Keratinocyte (primary cell): ENCODE results near the gene PPP1R14D. TPM values are rescaled to one million over a fixed set of nuclear protein-coding genes. Genes with fewer than 3 reads are reported as not detected.

Experiments used
- DNase-seq: peaks from one replicate; pipeline ENCODE4 v3.0.0-alpha.2; 2011; ENCODE audit warnings: low read depth, missing footprints, low spot score
- FAIRE-seq: peaks from 2 replicates; lab custom pipeline; 2011; peaks lifted over from hg19 to GRCh38; lab: Jason Lieb, UNC
- H2AFZ ChIP-seq: 2 replicates; pipeline ENCODE4 v1.6.0; 2012; ENCODE audit warnings: low read length, control low read depth, inconsistent platforms; ENCODE audit not compliant: control insufficient read depth
- H3K27ac ChIP-seq: 2 replicates; pipeline ENCODE4 v1.5.1; 2011; ENCODE audit warnings: low read length; ENCODE audit not compliant: control insufficient read depth, insufficient read depth
- H3K27me3 ChIP-seq: 3 replicates; pipeline ENCODE4 v1.6.0; 2011; ENCODE audit warnings: low read length; ENCODE audit not compliant: control insufficient read depth, insufficient read depth; ENCODE audit errors: extremely low read depth
- H3K36me3 ChIP-seq, 2 experiments: 2 replicates in 1 of 2; 3 replicates in 1 of 2; pipeline ENCODE4 v1.5.1; 2011; ENCODE audit warnings: low read length in 2 of 2, mild to moderate bottlenecking in 1 of 2; ENCODE audit not compliant: control insufficient read depth in 2 of 2, insufficient read depth in 2 of 2; ENCODE audit errors: extremely low read depth in 1 of 2
- H3K4me1 ChIP-seq: 3 replicates; pipeline ENCODE4 v1.5.1; 2011; ENCODE audit warnings: low read length; ENCODE audit not compliant: control insufficient read depth, insufficient read depth; ENCODE audit errors: extremely low read depth
- H3K4me2 ChIP-seq: 3 replicates; pipeline ENCODE4 v1.6.0; 2011; ENCODE audit warnings: low read depth, low read length; ENCODE audit not compliant: control insufficient read depth, insufficient read depth; ENCODE audit errors: extremely low read depth
- H3K4me3 ChIP-seq, 3 experiments: fragments of 200-600 bp in 1 of 3; sonication (generic) in 1 of 3; 2 replicates in 2 of 3; 3 replicates in 1 of 3; pipeline ENCODE4 v1.5.1; 2011 to 2016; ENCODE audit warnings: low read length in 3 of 3, mild to moderate bottlenecking in 3 of 3, control low read depth in 2 of 3, inconsistent platforms in 1 of 3, low read depth in 1 of 3, mixed read lengths in 1 of 3, mixed run types in 1 of 3, moderate library complexity in 1 of 3; ENCODE audit not compliant: control insufficient read depth in 2 of 3, insufficient read depth in 2 of 3; ENCODE audit errors: extremely low read depth in 1 of 3
- H3K79me2 ChIP-seq: 2 replicates; pipeline ENCODE4 v1.6.0; 2012; ENCODE audit warnings: low read length; ENCODE audit not compliant: control insufficient read depth, insufficient read depth
- H3K9ac ChIP-seq: 3 replicates; pipeline ENCODE4 v1.6.0; 2011; ENCODE audit warnings: low read length; ENCODE audit not compliant: control insufficient read depth, insufficient read depth; ENCODE audit errors: extremely low read depth
- H3K9me1 ChIP-seq: 3 replicates; pipeline ENCODE4 v1.6.0; 2011; ENCODE audit warnings: low read length; ENCODE audit not compliant: control insufficient read depth, insufficient read depth; ENCODE audit errors: extremely low read depth
- H3K9me3 ChIP-seq: 2 replicates; pipeline ENCODE4 v1.5.1; 2012; ENCODE audit warnings: low read depth, low read length; ENCODE audit not compliant: control insufficient read depth
- H4K20me1 ChIP-seq: 3 replicates; pipeline ENCODE4 v1.6.0; 2011; ENCODE audit warnings: low read length; ENCODE audit not compliant: control insufficient read depth, insufficient read depth; ENCODE audit errors: extremely low read depth
- EZH2 ChIP-seq: IDR thresholded peaks from one replicate; pipeline ENCODE4 v1.6.1; 2012; ENCODE audit warnings: inconsistent platforms, mild to moderate bottlenecking, low read length, moderate library complexity
- dilution Hi-C: fragments of 300-500 bp; cut with MboI; formaldehyde crosslinking; loops from one replicate; pipeline ENCODE4 v1.7.0; 2020; ENCODE audit warnings: low sequenced_read_pairs; ENCODE audit not compliant: extremely low pct_ligation_motif_present
- polyA plus RNA-seq, 5 experiments: library from polyadenylated mRNA; depleted of rRNA in 3 of 5; stranded (reverse) in 3 of 5; stranded (forward) in 1 of 5; unstranded in 1 of 5; fragments of >200 nt; gene quantifications; 1 replicate in 1 of 5; 2 replicates in 3 of 5; 3 replicates in 1 of 5; pipeline versions ENCODE4 v1.2.1 to v1.2.3, GENCODE V29; 2011 to 2012; ENCODE audit warnings: missing spikeins in 2 of 5, low read depth in 1 of 5, low replicate concordance in 1 of 5
- TF ChIP-seq, protein P1 (sequence below), 3 experiments: IDR thresholded peaks in 1 of 3; conservative IDR thresholded peaks in 1 of 3; optimal IDR thresholded peaks in 1 of 3; 2 replicates in 2 of 3; 3 replicates in 1 of 3; pipeline versions ENCODE3 to v1.5.1; 2011; ENCODE audit warnings: low read length in 3 of 3, mild to moderate bottlenecking in 3 of 3, moderate library complexity in 2 of 3, control low read depth in 1 of 3, inconsistent platforms in 1 of 3; ENCODE audit not compliant: insufficient read depth in 2 of 3; ENCODE audit errors: extremely low read depth in 1 of 3

PPP1R14D gene
- polyA plus RNA-seq, 1 donor (not counting 4 experiments of a cell fraction or from before 2014, with no cell fraction given): not detected

DNA sequence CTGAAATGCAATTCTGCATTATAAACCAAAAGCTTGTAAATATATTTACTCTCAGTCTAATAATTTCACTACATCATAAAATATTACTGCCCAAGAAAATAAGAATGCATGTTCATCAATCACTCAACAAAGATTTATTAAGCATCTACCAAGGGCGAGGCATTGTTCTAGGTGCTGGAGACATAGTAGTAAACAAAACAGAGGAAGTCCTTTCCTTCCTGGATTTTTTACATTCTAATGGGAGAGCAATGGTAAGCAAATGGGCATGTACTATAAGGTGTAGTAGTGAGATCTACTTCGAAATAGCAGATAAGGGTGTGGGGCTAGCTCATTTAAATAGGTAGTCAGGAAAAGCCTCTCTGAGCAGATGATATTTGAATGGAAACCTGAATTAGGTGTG lies 32.5 kb downstream of the PPP1R14D start:
- H3K4me3 ChIP-seq: no peak overlapping the region
- no peaks in the 10 kb centered on the region for H3K9me1 ChIP-seq
- no peaks in the 10 kb centered on the region for H3K27me3 ChIP-seq
- no peak overlapping the region for H3K27ac ChIP-seq
- FAIRE-seq (no peak), DNase-seq (no peak)
- no peak overlapping the region for H3K4me2 ChIP-seq
- no peaks in the 10 kb centered on the region for H3K9me3 ChIP-seq
- peaks cover 0 to 2% of the 10 kb centered on the region in 2 experiments for H3K36me3 ChIP-seq
- dilution Hi-C loops: no loop called here
- H2AFZ ChIP-seq: no peak overlapping the region
- peaks cover 30% of the 10 kb centered on the region for H3K4me1 ChIP-seq
- H3K9ac ChIP-seq: no peak overlapping the region
- peaks cover 39% of the 10 kb centered on the region for H3K79me2 ChIP-seq
- H4K20me1 ChIP-seq: no peaks in the 10 kb centered on the region
- TF ChIP-seq EZH2: no peak

DNA sequence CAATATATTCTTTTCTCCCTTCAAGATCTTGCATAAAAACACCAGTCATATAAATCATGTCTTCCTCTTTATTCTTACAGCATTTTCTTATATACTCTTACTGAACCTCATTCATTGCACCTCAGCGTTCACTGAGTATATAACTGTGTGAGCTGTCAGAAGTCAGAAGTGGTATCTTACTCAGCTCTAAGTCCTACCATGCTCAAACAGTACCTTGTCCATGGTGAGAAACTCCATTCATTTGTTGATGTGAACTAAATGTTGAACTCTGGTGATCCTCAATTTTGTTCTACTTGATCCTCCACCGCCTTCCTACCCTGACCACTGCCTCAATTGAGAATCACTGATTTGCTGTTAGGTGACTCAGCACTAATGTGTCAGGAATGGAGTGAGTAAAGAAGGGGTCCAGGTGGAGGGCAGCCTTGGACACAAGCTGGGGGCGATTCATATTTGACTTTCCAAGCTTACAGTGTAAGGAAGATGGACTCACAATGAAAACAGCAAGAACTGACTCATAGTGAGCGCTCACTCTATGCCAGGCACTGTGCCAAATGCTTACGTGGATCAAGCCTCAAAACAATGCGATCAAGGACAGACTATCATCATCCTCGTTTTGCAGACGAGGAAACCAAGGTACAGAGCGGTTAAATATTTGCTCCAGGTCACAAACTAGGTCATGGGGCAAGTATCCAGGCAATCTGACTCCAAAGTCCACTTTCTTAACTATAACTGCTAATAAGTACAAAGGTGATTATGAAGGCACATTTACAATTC lies 35.1 kb downstream of the PPP1R14D start:
- Histone ChIP-seq H2AFZ (no peak overlapping the region), H3K9ac (peak overlapping the region; percentile 32), H3K4me2 (peak overlapping the region; percentile 57), H3K27ac (peak overlapping the region; percentile 78), H3K27me3 (no peaks in the 10 kb centered on the region), H3K9me3 (no peaks in the 10 kb centered on the region), H3K4me3 (no peak overlapping the region), H3K9me1 (no peaks in the 10 kb centered on the region), H3K79me2 (peaks cover 40% of the 10 kb centered on the region), H3K4me1 (peaks cover 41% of the 10 kb centered on the region), H4K20me1 (no peaks in the 10 kb centered on the region), H3K36me3 (peaks cover 2 to 3% of the 10 kb centered on the region in 2 experiments)
- TF ChIP-seq, protein P1, sequence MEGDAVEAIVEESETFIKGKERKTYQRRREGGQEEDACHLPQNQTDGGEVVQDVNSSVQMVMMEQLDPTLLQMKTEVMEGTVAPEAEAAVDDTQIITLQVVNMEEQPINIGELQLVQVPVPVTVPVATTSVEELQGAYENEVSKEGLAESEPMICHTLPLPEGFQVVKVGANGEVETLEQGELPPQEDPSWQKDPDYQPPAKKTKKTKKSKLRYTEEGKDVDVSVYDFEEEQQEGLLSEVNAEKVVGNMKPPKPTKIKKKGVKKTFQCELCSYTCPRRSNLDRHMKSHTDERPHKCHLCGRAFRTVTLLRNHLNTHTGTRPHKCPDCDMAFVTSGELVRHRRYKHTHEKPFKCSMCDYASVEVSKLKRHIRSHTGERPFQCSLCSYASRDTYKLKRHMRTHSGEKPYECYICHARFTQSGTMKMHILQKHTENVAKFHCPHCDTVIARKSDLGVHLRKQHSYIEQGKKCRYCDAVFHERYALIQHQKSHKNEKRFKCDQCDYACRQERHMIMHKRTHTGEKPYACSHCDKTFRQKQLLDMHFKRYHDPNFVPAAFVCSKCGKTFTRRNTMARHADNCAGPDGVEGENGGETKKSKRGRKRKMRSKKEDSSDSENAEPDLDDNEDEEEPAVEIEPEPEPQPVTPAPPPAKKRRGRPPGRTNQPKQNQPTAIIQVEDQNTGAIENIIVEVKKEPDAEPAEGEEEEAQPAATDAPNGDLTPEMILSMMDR (optimal IDR thresholded peaks at IDR 0.05 in 1 of 3, IDR thresholded peaks at IDR 0.05 in 1 of 3, conservative IDR thresholded peaks at IDR 0.05 in 1 of 3; ENCODE audit: extremely low read depth in 1 of 3, insufficient read depth in 2 of 3, low read length in 3 of 3): no peak
- TF ChIP-seq EZH2: no peak
- no peak for DNase-seq
- peak; percentile 89 for FAIRE-seq
- dilution Hi-C loops: no loop called here
